ENCODE results near the gene TSPAN19. TPM values are rescaled to one million over a fixed set of nuclear protein-coding genes. Genes with fewer than 3 reads are reported as not detected.

The TSPAN19 gene
- total RNA-seq, 1 donor from 2014 or later, result 0.20 TPM

DNA sequence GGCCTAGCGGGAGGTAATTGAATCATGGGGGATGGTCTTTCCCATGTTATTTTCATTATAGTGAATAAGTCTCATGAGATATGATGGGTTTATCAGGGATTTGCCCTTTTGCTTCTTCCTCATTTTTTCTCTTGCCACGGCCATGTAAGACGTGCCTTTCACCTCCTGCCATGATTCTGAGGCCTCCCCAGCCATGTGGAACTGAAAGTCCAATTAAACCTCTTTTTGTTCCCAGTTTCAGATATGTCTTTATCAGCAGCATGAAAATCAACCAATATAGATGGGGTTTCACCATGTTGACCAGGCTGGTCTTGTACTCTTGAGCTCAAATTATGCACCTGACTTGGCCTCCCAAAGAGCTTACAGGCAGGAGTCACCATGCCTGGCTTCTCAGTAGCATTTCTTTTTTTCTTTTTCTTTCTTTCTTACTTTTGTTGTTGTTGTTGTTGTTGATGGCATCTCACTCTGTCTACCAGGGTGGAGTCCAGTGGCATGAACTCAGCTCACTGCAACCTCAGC lies 33.2 kb downstream of the TSPAN19 start:
- DNase-seq (ENCODE audit: low read depth in 2 of 2), result no peak

DNA sequence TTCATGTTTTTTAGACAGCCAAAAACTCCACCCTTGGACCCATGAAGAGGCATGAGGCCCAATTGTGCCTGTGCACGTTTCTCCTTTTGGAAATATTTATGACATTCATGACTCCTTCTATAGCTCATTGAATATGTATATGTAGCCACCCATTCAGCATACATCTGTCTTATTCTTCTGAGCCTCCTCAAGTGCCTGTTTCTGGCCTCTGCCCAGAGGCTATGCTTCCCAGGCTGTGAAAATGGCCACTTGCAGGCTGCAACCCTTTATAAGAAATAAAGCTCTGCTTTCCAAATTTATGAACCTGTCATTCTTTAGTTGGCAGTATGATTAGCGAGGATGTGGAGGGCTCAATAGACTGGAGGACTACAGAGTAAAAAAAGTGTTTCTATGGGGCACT lies 35.3 kb downstream of the TSPAN19 start:
- DNase-seq (ENCODE audit: low read depth in 2 of 2), result no peak

DNA sequence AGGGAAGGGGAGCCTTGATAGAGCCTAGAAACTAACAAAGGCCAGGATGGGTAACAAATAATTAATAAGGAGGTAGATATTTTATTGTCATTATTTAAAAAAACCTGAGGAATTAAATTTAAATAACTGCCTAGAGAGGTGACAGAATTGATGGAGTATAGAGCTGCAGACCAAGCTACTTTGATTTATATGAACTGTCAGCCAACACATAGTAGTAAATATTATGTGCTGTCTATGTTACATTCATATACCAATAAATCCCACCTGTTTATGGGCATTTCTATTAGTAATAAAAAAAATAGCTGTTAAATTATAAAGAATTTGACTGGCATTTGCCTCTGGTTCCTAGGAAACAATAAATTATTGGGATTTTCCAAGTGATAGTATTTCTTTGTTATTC lies 37.7 kb downstream of the TSPAN19 start:
- DNase-seq (ENCODE audit: low read depth in 2 of 2), result no peak

DNA sequence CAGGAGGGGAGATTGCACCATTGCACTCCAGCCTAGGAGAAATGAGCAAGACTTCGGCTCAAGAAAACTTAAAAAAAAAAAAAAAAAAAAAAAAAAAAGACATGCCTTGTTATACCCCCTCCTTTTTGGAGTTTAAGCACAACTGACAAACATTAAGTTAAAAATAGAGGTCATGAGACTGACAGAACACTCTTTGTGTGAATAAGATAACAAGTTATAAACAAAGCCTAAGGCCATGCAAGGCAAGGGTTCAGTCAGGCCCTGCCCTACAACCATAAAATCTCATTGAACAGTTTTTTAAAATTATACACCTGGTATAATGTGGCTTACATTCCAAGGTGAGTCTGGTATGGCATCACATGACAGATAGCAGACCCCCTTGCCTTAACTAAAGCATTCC lies 39.3 kb downstream of the TSPAN19 start:
- no peak for DNase-seq (ENCODE audit: low read depth in 2 of 2)

DNA sequence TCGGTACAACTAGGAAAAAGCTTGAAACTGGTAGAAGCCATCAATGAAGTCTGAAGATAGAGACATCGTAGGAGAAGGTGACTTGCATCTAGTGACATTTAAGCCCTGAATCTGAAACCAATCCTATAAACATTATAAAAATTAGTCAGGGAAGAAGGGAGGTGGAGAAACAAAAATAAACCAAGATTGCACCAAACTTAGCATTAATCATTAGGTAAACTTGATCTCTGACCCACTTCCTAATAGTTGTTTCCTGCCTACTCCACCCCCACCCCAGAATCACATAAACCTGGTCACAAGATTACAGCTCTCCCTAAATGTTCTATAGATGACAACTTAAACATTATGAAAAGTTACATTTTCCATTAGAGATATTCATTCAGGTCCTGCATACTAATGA lies 40.4 kb downstream of the TSPAN19 start:
- DNase-seq (ENCODE audit: low read depth in 2 of 2), result peak in 1 of 2 donors; percentile 10

DNA sequence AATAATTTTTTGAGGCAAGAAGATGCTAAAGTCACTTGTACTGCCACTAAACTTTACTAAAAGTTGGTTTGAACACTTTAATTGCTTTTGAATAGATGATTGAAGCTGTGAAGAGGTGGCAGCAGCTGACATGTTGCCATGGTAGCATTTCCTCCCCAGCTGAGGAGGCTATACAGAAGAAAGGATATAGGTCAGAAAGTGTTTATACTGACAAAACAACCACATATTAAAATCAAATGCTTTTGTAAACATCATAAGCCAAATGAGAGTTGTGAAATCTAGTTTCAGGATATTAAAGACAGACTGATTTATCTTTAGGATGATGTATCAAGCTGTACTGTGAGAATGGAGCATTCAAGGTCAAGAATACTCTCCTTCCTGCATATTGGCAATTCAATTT lies 41.7 kb downstream of the TSPAN19 start:
- peak; percentile 56 to 91 for DNase-seq (ENCODE audit: low read depth in 2 of 2)

DNA sequence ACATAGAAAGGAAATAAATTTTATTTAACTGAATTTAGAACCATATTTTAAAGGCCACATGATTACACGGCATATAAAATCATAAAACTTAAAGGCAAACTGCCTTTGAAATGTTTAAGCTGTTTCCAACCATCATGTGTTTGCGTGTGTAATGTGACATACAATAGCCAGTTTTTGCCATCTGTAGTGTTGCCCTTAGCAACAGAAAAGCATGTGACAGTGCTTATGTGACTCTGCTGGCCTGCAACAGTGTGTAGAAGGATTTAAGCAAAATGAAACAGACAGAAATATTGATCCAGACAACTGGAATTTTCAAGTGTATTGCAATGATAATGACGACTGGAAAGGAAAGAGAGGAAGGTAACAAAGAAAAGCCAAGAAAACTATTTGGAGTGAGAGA lies 49.5 kb downstream of the TSPAN19 start:
- DNase-seq (ENCODE audit: low read depth in 2 of 2), result peak in 1 of 2 donors; percentile 41

DNA sequence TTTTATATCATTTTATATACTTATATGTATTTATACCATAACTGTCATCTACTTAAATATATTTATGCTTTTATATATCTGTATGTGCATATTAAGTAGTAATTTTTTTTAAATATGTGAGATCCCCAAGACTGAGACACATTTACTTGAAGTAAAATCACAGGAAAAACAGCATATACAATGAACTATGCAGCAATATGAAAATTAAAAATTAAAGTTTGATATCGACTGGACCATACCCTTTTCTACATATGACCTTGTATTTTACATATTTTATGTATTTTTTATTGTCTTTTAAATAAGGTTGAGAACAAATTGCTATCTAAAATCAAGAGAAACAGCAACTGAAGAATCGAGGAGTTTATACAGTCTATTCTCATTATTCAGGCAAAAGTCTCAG lies 50.0 kb downstream of the TSPAN19 start:
- DNase-seq (ENCODE audit: low read depth in 2 of 2), result no peak

DNA sequence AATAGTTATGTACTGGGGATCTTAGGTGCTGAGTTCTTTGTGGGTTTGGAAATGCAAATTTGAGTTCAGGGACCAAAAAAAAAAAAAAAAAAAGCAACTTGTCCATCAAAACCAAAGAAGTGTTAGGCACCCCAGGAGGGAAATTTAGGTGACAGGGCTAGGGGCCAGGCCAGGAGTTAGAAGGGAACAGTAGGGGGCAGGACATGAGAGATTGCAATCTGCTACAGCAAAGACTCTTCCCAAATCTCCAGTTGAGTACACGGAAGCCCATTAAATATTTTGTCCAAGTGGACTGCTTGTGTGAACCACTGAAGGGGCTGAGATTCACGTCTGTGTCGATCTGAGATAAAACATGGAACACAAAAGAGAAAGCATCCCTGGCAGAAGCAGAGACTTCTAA lies 52.8 kb downstream of the TSPAN19 start:
- no peak for DNase-seq (ENCODE audit: low read depth in 2 of 2)

DNA sequence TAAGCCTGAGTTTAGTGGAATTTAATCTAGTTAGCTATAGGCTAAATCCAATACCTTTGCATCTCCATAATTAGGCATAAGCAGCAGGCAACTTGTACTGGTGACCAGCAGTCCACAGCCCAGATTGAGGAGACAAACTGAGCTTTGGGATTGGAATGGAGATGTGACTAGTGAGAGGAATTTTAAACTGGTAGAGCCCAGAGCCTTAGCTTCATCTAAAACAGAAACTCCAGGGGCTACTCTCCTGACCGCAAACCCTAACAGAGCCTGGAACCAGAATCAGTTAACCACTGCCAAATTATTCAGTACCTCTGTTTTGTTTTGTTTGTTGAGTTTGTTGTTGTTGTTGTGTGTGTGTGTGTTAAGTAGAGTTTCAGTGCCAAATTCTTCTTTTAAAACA lies 53.2 kb downstream of the TSPAN19 start:
- DNase-seq (ENCODE audit: low read depth in 2 of 2), result no peak

DNA sequence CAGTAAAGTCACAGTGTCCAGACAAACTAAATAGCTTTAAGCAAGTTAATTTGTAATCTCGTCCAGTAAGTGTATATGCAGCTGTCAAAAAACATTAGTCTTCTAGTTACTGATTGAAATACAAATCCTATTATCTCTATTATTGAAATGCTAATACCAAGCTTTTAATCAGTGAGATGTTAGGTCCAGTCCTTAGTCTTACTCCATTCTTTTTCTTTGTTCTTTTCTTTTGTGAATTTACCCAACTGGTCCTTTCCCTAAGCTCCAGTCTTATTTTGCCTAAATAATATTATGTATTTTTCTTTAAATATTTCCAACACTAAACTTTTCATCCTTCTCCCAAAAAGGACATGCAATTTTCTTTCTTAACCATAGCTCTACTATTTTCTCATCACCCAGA lies 57.2 kb downstream of the TSPAN19 start:
- no peak for DNase-seq (ENCODE audit: low read depth in 2 of 2)

DNA sequence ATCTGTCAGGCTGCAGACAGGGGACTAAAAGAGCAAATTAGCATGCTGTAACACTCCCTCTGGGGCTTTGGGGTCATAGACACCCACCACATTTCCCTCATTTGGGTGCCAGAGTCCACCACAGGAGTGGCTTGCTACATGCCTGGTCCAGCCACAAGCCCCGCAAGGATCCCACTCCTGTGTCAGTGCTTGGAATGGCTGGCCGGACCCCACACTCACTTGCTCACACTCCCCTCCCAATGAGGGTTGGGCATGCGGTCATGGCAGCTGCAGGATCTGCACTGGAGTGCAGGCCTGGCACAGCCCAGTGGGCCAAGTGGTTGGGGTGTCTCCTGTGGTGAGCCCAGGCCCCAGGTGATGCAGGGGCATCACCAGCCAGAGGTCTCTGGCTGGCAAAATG lies 59.9 kb downstream of the TSPAN19 start:
- no peak for DNase-seq (ENCODE audit: low read depth in 2 of 2)

DNA sequence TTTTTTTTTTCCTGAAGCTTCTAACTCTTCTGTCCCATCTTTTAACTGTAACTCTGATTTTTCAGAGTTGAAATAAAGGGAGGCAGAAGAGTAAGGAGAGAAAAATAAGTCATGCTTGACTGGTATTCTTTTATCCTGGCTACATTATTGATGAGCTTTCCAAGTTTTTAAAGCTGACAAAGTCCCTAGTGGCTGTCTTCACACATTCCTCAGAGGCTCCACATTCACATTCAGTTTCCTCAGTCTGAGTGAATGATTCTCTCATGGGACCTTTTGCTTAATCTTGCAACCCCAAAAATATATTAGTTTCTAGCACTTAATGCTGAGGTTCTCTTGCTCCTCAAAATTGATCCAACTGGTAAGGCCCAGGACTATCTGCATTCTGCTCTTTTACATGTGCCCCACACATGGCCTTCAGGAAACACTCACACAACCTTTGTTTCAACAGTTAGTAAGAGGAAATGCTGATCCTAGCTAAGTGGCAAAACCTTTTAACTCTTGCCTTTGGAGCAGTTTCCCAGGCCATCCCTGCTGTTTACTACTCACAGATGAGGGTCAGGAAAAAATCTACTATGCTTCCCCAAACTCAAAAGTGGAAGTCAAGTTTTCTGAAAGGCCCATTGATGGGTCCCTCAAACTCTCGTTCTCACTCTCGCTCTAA lies 61.8 kb downstream of the TSPAN19 start:
- no peak for DNase-seq (ENCODE audit: low read depth in 2 of 2)

DNA sequence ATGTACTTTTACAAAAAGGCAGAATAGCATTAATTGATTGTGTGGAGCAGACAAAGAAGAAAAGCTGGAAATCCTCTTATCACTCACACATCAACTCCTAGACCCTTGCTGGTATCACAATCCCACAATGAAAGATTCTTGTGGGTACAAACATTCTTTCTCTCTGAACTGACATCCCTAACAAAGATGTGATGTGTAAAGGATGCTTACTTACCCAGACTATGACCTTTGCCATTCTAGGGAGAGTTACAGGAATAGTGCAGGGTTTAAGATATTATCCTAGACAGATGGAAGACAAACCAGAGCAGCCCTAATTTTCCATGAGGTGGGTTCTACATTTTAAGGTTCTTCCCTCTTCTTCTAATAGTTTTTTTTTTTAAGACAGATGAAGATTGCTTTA lies 63.1 kb downstream of the TSPAN19 start:
- DNase-seq (ENCODE audit: low read depth in 2 of 2), result no peak

DNA sequence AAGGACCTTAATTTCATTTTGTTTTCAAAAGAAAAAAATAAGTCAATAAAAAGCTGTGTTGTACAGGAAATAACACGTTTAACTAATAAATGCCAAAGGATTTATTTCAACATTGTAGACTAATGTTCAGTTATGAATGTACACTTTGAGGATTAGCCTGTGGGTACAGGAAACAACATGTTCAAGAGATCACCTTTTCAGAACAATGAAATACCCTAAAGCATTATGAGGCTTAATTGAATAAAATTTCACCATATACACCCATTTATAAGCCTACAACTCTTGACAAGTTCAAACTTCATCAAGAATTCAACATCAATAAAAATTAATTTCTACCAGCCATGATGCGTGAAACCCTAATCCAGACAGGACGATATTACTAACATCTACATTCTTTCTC lies 66.9 kb downstream of the TSPAN19 start:
- DNase-seq (ENCODE audit: low read depth in 2 of 2), result no peak

Other genes with a start within 250 kb of the TSPAN19 start
- 1.3 and 9.3 TPM in 2 replicates for gene SLC6A15, start 123.5 kb downstream of the TSPAN19 start, total RNA-seq
- gene LRRIQ1, start 74 bp upstream of the TSPAN19 start, total RNA-seq, result under 0.01 TPM in 2 replicates
- under 0.01 TPM in 1 of 2 replicates, not detected in the other for gene ALX1, start 243.9 kb upstream of the TSPAN19 start, total RNA-seq

Data from lung microvascular endothelial cell (primary cell).